HCT116 (cell line): ENCODE measurements around the gene TK2.

ENCODE experiments used
- CTCF ChIP-seq, 3 experiments: fragments of 200-600 bp in 1 of 3; sonication (generic) in 1 of 3; IDR thresholded peaks in 2 of 3; conservative IDR thresholded peaks in 1 of 3; 2 replicates each; pipeline ENCODE4 v1.5.1; 2012 to 2017; ENCODE audit warnings: low read depth in 2 of 3, low read length in 2 of 3, antibody characterized with exemption in 1 of 3, borderline replicate concordance in 1 of 3, control low read depth in 1 of 3, mild to moderate bottlenecking in 1 of 3, mixed read lengths in 1 of 3, mixed run types in 1 of 3, moderate library complexity in 1 of 3; ENCODE audit not compliant: insufficient read depth in 1 of 3
- POLR2A ChIP-seq: IDR thresholded peaks from 2 replicates; pipeline ENCODE4 v1.7.0; 2011; ENCODE audit warnings: borderline replicate concordance; ENCODE audit not compliant: insufficient read depth, insufficient read length; ENCODE audit errors: extremely low read depth

- TF ChIP-seq CTCF (IDR thresholded peaks at IDR 0.05 in 2 of 3, conservative IDR thresholded peaks at IDR 0.05 in 1 of 3; ENCODE audit: borderline replicate concordance in 1 of 3, insufficient read depth in 1 of 3, low read depth in 2 of 3, low read length in 2 of 3) (no peak), POLR2A (no peak)
Measured at GRCh38 chr16:66489818-66490217, 60.1 kb downstream of the TK2 start.
